ENCODE data around the gene PLVAP. TPM values are rescaled to one million over a fixed set of nuclear protein-coding genes. Genes with fewer than 3 reads are reported as not detected.

The PLVAP gene
- total and polyA plus RNA-seq, 2 donors (not counting 3 experiments of a cell fraction or from before 2014, with no cell fraction given) = 5.7 to 16.9 TPM

DNA sequence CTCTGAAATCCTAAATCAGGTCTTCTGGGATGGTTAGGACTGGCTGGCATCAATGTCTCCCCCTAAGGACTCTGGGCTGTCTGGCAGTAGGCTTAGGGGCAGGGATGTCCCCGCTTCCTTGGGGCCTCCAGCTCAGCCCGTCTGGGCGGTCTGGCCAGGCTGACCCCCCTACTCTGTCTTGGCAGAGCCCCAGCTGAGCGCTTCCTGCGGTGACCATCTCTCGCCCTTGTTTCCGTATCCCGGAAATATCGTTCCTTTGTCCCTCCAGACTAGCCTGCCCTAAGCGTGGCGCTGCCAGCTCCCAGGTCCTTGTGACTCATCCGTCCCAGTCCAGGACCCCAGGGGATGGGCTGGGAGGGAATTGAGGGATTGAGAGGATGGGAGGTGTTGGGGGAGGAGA lies 28.4 kb downstream of the PLVAP start:
- CTCF ChIA-PET = interaction anchor here (1.6 to 7.0 kb wide), 3 partner anchors 31 to 43 kb away, joined by 3 to 180 read pairs (median 12); no protein-coding TSS in a partner anchor
- Histone ChIP-seq H3K9ac (replicated peaks; ENCODE audit: extremely low read depth, insufficient read depth, low read length) (no peak overlapping the region), H3K4me3 (replicated peaks in 1 of 3; ENCODE audit: insufficient read depth in 1 of 3, low read depth in 1 of 3, low read length in 3 of 3) (no peak overlapping the region), H4K20me1 (replicated peaks; ENCODE audit: control insufficient read depth, extremely low read depth, insufficient read depth, low read length) (no peaks in the 10 kb centered on the region), H3K4me1 (ENCODE audit: control insufficient read depth, extremely low read depth, insufficient read depth, low read length) (peaks cover 38% of the 10 kb centered on the region), H2AFZ (ENCODE audit: low read depth, low read length) (no peak overlapping the region), H3K9me3 (replicated peaks; ENCODE audit: control insufficient read depth, insufficient read depth, low read length) (no peaks in the 10 kb centered on the region), H3K9me1 (replicated peaks; ENCODE audit: control insufficient read depth, extremely low read depth, insufficient read depth, low read length) (no peaks in the 10 kb centered on the region), H3K79me2 (ENCODE audit: control insufficient read depth, insufficient read depth, low read length) (no peaks in the 10 kb centered on the region), H3K36me3 (ENCODE audit: control insufficient read depth in 2 of 2, extremely low read depth in 1 of 2, insufficient read depth in 2 of 2, low read length in 2 of 2) (no peaks in the 10 kb centered on the region), H3K4me2 (ENCODE audit: insufficient read depth, low read length) (peak overlapping the region; percentile 20), H3K27me3 (ENCODE audit: control insufficient read depth in 2 of 2, insufficient read depth in 2 of 2, low read length in 2 of 2) (no peaks in the 10 kb centered on the region), H3K27ac (ENCODE audit: insufficient read depth, low read depth, low read length) (peak overlapping the region; percentile 63)
- DNase-seq (ENCODE audit: low read depth, low spot score) (peak; percentile 92), FAIRE-seq (peak; percentile 97)
- intact Hi-C loops (cut with micrococcal nuclease) (no loop called here), dilution Hi-C loops (cut with MboI; ENCODE audit: extremely low pct_ligation_motif_present, low sequenced_read_pairs) (no loop called here)
- BruUV-seq (replicated peaks) = no TSS peak
- TF ChIP-seq JUN (IDR thresholded peaks at IDR 0.05; ENCODE audit: borderline replicate concordance, insufficient read depth, insufficient read length, low read depth) = peak; percentile 62
- peak; percentile 31 for TF ChIP-seq MYC (IDR thresholded peaks at IDR 0.05; ENCODE audit: low read depth, low read length)
- TF ChIP-seq GATA2 (IDR thresholded peaks at IDR 0.05; ENCODE audit: insufficient read depth, insufficient read length, low read depth, low read length) = peak; percentile 34
- no peak for TF ChIP-seq CTCF (IDR thresholded peaks at IDR 0.05; ENCODE audit: extremely low read depth in 1 of 2, insufficient read depth in 1 of 2, low read depth in 1 of 2, low read length in 2 of 2)
- peak; percentile 48 for TF ChIP-seq POLR2A (IDR thresholded peaks at IDR 0.05; ENCODE audit: low read depth, low read length)
- peak; percentile 86 for TF ChIP-seq FOS (IDR thresholded peaks at IDR 0.05; ENCODE audit: borderline replicate concordance, insufficient read depth, low read length)
- TF ChIP-seq POLR2AphosphoS5 (IDR thresholded peaks at IDR 0.05; ENCODE audit: insufficient read depth, low read depth, low read length) = peak; percentile 92
- no peak for TF ChIP-seq MAX (IDR thresholded peaks at IDR 0.05; ENCODE audit: insufficient read depth, insufficient read length)
- no peak for TF ChIP-seq EZH2 (IDR thresholded peaks at IDR 0.05; ENCODE audit: borderline replicate concordance, low read depth, low read length, severe bottlenecking)
- POLR2A ChIA-PET = no interaction called here

Measured in endothelial cell of umbilical vein (primary cell).